A673 (cell line): ENCODE measurements around the gene PLXNA1.
A peak's percentile ranks its signal among the peaks of the same experiment; 100 is the strongest.

Source experiments
- EZH2 ChIP-seq: fragments of 200-600 bp; sonication (generic); IDR thresholded peaks from 2 replicates; pipeline ENCODE4 v1.6.1; 2017; ENCODE audit warnings: borderline replicate concordance, low read depth, mild to moderate bottlenecking, mixed read lengths, antibody characterized with exemption, low read length; ENCODE audit not compliant: poor library complexity, severe bottlenecking
- TF ChIP-seq, protein P1 (sequence below): fragments of 300-800, 200-600 bp; sonication (generic); conservative IDR thresholded peaks from 2 replicates; pipeline ENCODE4 v1.5.1; 2017; ENCODE audit warnings: low read depth, mild to moderate bottlenecking, antibody characterized with exemption, low read length, moderate library complexity, mixed read lengths

- TF ChIP-seq, protein P1, sequence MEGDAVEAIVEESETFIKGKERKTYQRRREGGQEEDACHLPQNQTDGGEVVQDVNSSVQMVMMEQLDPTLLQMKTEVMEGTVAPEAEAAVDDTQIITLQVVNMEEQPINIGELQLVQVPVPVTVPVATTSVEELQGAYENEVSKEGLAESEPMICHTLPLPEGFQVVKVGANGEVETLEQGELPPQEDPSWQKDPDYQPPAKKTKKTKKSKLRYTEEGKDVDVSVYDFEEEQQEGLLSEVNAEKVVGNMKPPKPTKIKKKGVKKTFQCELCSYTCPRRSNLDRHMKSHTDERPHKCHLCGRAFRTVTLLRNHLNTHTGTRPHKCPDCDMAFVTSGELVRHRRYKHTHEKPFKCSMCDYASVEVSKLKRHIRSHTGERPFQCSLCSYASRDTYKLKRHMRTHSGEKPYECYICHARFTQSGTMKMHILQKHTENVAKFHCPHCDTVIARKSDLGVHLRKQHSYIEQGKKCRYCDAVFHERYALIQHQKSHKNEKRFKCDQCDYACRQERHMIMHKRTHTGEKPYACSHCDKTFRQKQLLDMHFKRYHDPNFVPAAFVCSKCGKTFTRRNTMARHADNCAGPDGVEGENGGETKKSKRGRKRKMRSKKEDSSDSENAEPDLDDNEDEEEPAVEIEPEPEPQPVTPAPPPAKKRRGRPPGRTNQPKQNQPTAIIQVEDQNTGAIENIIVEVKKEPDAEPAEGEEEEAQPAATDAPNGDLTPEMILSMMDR = peak; percentile 71
- TF ChIP-seq EZH2 = no peak
Measured at GRCh38 chr3:127002195-127003174, 19.6 kb downstream of the PLXNA1 start.
